ENCODE results near the gene CEP126.
"Not testable (repeated sequence)": the region's sequence is repeated elsewhere in the genome, so short reads cannot be mapped to it uniquely, and the experiment has no call there.

Gene CEP126

DNA sequence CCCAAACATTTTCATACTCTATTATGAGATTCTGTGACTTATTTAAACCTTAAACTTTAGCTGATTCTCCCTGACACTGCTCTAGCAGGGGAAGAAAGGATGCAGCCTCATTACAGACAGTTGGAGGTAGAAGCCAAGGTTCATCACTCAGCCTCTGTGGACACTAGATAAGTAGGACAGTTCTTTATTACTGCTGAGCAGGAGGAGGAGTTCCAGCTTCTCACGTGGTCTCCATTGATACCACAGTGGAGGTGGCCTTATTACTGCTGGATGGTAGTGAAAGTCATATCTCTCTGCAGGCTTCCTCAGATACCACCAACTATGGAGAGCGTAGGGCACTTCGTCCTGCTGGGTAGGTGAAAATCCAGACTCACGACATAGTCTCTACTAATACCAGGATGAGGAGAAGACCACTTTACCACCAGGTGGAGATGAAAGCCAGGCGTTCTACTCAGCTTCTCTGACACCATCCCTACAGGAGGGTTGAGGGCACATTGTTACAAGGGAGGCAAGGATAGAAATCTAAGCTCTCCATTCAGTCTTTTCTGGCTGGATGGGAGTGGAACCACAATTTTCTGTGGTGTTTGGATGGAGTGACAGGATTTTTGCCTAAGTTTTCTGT, 14.6 kb downstream of the CEP126 start:
- no peak for DNase-seq

DNA sequence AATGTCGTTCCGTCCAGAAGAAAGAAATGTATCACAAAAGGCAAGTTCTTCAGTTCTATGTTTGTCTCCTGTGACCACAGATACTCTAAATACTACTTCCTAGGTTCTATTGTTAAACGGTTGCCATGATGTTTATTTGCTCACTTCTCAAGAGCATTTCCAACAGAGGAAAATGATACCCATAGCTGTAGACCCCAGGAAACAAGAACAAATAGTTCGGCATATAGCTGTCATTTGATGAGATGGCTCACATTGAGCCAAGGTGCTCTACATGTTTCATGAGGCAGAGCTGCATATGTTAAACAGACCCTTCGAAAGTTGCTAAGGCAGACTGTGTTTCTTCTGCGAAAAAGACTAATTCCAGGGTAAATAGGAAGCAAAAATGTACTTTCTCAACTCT, 16.9 kb downstream of the CEP126 start:
- DNase-seq, result no peak

DNA sequence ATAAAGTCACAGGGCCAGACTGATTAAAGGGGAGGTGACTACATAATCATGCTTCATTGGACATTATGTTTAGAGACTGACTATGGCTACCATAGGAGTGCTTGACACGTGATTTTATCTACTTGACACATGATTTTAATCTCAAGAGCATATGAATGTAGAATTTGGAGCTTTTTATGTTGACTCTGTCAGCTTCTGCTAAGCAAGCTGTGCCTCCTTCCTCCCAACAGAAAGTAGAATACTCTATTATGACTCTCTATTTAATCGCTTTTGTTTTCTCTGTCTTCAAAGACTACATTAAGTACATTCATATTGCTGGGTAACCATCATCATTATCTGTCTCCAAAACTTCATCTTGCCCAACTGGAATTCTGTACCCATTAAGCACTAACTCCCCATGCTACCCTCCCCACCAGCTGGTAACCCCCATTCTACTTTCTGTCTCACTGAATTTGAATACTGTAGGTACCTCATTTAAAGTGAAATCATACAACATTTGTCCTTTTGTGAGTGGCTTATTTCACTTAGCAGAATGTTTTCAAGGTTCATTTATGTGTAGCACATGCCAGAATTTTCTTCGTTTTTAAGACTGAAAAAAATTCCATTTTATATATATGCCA, 26.2 kb downstream of the CEP126 start:
- DNase-seq, result no peak

DNA sequence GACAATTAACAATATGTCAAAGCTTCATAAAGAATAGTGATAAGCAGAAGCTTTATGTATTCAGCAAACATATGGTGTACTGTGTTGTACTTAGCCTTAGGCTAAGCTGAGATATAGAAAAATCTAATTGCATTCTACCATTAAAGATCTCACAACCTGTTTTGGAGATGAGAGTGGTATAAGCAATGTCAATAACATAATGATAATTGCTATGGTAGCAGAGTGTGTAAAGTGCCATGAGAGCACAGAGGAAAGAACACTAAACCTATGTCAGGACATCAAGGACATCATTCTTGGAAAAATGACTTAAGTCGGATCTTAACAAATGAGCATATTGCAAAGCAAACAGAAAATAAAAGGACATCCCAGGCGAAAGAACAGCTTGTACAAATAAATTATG, 30.1 kb downstream of the CEP126 start:
- DNase-seq, result no peak

DNA sequence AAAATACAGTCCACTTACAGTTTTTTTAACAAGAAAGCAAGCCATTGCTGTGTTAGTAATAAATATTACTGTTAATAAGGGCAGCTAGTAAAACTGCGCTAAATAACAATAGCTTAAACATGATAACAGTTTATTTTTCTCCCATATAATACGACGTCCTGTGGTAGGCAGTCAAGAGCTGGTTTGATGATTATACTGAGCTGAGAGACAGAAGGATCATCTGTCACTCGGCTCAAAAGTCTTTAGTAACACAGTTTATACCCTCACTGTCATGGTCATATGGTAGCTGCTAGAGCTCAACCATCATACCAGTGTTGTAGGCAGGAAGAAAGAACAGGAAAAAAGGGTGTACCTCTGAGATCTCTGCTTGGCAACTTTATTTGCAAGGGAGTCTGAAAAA, 30.6 kb downstream of the CEP126 start:
- no peak for DNase-seq

DNA sequence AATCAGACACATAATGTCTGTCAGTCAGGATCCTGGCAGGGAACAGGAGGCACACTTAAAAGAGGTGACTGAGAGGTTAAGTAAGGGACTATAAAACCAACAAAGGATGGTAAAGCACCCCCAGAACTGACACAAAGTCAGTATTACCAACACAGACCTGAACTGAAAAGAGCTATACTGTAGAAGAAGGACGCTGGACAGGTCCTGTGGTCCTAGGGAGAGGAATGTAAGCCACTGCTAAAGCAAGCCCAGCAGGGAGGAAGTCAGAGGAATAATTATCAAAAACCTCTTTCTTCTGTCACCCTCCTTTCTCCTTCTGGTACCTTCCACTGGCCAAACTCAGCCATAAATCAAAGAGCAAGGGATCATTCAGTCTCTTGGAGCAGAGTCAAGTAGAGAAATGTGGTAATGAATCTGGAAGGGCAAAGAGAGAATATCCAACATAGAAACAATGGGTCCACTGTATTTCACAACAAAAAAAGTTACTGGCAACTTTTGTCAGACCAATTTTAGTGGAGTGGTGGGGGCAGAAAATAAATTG, 34.9 kb downstream of the CEP126 start:
- no peak for DNase-seq

DNA sequence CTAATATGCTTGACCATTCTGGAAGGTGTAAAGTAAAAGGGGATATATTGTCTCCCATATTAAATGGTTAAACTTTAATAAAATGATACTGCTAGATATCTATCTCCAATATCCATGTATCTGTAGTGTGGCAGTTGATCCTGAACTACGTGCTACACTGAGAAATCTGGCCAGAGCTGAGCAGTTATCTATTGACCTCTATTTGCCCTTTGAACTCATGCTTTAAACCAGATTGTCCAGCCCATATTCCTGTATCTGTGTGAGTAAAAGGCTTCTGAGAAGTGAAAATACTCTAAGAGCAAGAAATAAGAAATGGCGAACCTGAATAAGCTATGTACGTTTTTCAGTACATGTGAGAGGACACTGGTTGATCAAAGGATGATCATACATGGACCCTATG, 40.5 kb downstream of the CEP126 start:
- DNase-seq, result no peak

DNA sequence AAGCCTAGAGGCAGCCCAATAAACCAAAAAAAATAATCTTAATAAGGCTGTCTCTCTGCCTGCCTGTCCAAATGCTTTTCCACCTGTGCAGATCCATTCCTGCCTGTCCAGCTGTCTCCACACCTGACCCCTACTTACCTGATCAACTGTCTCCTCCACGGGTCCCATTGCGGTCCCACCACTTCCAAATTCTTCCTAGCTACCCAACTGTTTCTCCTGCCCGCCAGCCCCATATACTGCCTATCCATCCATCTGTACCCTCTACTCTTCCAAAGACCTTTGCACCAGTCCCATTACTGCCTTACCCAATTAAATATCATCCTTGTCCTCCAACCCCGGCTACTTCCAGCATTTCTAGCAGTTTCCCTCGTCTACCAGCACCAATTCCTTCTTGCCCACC, 40.9 kb downstream of the CEP126 start:
- DNase-seq, result no peak

DNA sequence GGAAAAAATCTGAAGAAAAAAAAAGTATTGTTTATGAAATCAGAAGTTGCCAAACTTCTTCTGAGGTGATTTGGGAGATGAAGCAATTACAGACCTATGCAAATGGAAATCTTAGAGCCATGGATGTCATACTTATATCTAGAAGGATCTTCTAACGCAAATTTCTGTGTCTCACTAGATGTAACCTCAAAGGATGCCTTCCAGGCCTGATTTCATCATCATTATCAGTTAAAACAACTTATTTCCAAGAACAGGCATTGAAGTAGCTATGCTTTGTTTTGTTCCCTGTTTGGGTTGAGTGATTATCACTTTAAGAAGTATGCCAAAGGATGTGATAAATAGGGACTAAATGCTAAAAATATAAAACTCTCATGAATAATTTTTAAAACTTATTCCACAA, 45.4 kb downstream of the CEP126 start:
- no peak for DNase-seq

DNA sequence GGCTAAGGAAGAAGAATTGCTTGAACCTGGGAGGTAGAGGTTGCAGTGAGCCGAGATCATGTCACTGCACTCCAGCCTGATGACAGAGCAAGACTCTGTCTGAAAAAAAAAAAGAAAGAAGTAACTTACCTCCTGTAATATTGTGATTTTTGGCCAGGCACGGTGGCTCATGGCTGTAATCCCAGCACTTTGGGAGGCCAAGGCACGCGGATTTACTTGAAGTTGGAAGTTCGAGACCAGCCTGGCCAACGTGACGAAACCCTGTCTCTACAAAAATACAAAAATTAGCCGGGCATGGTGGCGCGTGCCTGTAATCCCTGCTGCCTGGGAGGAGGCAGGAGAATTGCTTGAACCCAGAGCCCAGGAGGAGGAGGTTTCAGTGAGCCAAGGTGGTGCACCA, 49.4 kb downstream of the CEP126 start:
- not testable (repeated sequence) for DNase-seq

DNA sequence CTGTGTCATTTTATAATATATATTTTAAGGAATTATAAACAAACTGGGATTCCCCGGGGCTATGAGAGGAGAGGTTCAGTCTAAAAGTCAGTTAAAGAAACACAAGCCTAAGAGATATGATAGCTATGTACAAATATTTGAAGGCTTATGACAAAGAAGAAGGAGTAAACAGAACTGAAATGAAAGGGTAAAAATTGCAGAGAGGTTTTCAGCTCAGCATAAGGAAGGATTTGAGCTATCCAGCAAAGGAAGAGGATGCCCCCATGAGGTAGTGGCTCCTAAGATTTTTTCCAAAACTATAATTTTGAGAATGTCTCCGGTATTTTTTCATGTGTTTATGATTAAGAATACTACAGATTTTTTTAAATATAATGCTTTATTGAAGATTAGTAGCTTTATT, 59.4 kb downstream of the CEP126 start:
- DNase-seq, result no peak

DNA sequence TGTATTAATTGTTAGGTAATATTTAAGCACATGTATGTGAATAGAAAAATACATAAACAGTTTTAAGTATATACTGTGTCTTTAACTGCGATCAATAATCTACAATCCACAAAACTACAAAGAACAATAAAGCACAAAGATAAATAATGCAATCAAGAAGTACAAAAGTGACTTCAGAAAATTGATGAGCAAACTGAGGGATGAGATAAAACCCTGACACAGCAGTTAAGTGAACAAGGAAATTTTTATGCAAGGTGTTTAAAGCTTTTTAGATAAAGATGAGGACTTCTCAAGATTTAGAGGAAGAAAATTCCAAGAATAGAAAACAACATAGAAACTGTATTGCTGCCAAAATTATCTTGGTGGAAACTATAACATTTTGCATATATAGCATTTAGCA, 60.0 kb downstream of the CEP126 start:
- DNase-seq, result no peak

DNA sequence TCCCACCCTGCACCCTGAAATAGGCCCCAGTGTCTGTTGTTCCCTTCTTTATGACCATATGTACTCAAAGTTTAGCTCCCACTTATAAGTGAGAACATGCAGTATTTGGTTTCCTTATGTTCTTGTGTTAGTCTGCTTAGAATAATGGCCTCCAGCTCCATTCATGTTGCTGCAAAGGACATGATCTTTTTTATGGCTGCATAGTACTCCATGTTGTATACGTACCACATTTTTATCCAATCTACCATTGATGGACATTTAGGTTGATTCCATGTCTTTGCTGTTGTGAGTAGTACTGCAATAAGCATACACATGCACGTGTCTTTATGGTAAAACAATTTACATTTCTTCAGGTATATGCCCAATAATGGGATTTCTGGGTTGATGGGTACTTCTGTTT, 60.9 kb downstream of the CEP126 start:
- no peak for DNase-seq

DNA sequence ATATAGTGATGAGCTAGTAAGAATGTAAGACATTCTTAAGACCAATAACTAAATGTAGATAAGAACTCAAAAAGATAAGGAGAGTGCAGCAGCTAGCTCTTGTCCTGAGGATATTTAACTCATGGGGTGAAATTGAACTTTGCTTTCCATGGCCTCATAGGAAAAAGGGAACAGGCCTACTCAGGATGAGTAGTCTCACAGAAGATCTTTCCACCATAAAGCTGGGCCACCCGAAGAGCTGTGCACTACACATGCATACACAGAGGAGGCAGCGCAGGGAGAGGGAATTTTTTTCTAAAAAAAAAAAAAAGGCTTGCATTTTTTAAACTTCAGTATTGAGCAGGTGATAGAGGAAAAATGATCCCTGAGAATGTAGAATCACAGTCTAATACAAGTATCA, 72.6 kb downstream of the CEP126 start:
- no peak for DNase-seq

DNA sequence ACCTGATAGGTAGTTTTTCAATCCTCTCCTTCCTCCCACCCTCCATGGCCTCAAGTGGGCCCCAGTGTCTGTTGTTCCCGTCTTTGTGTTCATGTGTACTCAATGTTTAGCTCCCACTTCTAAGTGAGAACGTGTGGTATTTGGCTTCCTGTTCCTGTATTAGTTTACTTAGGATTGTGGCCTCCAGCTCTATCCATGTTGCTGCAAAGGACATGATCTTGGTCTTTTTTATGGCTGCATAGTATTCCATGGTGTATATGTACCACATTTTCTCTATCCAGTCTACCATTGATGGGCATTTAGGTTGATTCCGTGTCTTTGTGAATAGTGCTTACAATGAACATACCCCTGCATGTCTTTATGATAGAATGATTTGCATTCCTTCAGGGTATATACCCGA, 78.4 kb downstream of the CEP126 start:
- DNase-seq, result no peak

DNA sequence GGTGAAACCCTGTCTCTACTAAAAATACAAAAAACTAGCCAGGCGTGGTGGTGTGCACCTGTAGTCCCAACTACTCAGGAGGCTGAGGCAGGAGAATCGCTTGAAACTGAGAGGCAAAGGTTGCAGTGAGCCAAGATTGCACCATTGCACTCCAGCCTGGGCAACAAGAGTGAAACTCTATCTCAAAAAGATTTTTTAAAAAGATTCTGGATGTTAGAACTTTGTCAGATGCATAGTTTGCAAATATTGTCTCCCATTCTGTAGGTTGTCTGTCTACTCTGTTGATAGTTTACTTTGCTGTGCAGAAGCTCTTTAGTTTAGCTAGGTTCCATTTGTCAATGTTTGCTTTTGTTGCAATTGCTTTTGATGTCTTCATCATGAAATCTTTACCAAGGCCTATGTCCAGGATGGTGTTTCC, 79.3 kb downstream of the CEP126 start:
- not testable (repeated sequence) for DNase-seq

DNA sequence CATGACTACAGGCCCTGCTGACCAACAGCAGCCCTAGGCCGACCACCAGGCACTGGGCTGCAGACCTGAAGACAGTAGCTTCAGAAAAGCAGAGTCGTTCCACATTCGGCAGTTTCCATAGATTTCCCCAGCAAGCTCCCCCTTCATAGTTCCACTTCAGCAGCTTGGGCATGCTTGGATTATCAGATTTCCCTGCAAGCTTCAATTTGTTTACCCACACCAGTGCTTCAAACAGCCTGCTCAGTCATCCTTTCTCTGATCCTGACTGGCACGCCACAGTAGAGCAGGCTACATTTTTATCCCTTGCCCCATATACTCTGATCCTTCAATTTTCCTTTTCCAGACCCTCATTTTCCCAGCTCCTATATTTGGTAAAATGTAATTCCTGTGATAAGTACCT, 81.3 kb downstream of the CEP126 start:
- no peak for DNase-seq

DNA sequence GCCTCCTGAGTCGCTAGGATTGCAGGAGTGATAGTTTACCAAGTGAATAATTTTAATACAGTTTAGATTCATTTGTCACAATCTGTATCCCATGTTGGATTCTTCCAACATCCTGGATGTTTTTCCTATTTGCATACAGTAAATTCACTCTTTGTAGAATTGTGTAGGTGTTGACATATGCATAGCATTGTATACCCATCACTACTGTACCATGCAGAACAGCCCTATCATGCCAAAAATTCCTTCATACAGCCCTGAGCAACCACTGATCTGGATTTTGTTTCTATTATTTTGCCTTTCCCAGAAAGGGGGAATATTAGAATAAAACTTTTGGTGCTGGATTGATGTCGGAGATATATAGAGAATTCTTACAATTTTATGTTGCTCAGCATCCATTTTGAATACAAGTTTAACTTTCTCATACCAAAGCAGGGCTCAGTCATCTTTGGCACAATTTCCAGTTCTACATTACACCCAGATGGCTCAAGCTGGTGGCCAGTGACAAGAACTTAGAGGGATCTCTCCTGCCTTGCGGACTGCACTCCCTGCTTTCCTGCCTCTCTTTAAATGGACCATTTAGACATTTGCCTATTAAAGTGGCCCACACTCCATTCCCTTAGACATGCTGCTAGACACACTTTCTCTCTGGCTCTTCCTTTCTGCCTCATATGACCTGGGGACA, 87.0 kb downstream of the CEP126 start:
- DNase-seq, result no peak

DNA sequence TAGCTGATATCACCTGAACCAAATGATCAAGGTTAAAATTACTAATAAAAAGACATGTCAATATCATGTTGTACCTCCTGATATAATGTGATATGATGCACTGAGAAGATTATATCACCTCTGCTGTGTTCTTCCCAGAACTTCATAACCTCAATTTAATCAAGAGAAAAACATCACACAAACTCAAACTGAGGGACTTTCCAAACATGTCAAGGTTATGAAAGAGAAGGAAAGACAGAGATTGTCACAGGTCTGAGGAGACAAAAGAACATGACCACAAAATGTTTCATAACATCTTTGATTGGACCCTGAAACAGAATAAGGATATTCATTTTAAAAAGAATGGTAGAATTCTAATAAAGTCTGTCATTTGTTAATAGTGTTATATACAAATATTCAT, 89.4 kb downstream of the CEP126 start:
- no peak for DNase-seq

DNA sequence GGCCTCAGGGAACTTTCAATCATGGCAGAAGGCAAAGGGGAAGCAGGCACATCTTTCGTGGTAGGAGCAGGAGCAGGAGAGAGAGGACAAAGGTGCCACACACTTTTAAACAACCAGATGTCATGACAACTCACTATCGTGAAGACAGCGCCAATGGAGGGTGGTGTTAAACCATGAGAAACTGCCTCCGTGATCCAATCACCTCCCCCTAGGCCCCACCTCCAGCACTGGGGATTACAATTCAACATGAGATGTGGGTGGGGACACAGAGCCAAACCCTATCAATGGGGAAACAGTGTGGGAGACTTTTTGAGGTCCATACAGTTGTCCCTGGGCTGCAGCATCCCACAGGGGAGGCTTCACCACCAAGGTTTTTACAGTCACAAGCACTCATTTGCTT, 90.5 kb downstream of the CEP126 start:
- no peak for DNase-seq

DNA sequence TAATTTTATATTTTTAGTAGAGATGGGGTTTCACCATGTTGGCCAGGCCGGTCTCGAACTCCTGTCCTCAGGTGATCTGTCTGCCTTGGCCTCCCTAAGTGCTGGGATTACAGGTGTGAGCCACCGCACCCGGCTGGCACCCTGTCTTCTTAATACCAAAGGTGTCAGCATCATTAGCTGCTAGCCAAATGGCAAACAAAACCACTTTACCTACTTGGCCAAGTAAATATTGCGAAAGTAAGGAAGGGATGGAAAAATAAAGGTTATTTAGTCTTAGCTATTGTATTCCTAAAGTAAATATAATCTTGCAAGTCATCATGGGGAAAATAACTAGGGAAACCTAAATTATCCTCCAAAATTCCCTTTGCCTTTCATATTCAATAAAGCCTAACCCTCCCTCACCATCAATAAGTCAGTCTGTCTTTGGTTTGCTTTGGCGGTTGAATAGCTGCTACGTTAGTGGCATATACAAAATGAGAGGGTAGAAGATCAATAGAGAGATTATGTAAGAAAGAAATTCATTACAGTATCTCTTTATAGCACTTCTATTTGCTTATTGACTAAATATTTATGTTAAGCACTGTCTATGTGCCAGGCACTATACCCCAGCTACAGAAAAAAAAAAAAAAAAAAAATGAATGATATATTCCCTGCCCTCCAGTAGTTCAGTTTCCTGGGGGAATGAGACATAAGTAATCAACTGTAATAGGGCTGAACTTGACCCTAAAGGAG, 92.2 kb downstream of the CEP126 start:
- no peak for DNase-seq

DNA sequence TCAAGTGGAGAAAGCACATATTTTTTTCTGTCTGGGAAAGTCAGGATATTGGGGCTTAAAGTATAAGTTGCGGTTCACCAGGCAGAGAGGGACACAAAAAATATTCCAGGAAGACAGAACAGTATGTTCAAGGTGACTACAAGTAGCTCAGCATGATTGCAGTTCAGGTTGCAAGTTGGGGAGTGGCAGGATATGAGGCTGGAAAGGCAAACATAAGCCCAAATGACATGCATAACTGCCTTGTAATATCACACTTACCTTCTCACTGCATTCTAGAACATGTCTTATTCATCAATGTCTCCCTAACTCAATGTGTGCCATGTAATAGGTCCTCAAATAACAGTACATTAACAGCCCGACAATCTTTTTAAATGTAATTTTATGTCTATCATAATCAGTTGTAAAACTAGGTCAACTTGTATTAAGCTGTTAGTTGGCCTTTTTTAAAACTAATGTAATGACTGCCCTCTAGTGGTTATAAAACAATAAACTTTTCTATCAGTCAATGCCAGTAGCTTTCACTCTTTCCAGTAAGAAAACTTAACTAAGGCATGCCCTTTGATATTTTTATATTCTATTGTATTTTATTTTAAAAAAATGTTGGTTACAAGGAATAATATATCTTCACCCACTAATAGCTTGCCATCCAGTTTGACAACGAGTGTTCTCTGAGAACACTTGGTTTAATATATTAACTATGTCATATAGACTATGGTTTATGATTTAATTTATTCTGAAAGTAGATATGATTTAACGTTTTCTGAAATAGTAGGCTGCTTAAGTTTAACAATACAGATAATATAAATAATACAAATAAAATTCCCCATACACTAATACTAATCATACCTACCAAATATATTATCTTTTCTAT, 93.0 kb downstream of the CEP126 start:
- no peak for DNase-seq
